Activated CD4-positive, alpha-beta T cell treated with anti-CD3 and anti-CD28 coated beads for 36 hours (primary cell): ENCODE measurements around the gene SOAT1. TPM values are rescaled to one million over a fixed set of nuclear protein-coding genes. Genes with fewer than 3 reads are reported as not detected.
"Not testable (repeated sequence)": the region's sequence is repeated elsewhere in the genome, so short reads cannot be mapped to it uniquely, and the experiment has no call there.

Experiments used
- ATAC-seq: fragments of 200-7000 bp; cut with Tn5 transposase; one replicate; pipeline ENCODE4 v1.10.0; 2021; ENCODE audit warnings: mild to moderate bottlenecking, moderate library complexity
- CTCF ChIA-PET: fragments of 350-600 bp; sonication (Branson Sonifier 250); formaldehyde crosslinking; loops from one replicate; lab custom pipeline; 2021; ENCODE audit warnings: antibody characterized with exemption; lab: Charles Lee
- POLR2A ChIA-PET: fragments of 350-600 bp; sonication (Branson Sonifier 250); formaldehyde crosslinking; loops from one replicate; lab custom pipeline; 2021; ENCODE audit warnings: antibody characterized with exemption, inconsistent platforms; lab: Charles Lee
- DNase-seq: peaks from one replicate; pipeline ENCODE4 v3.0.0-alpha.2; 2020
- H3K27ac Mint-ChIP-seq: one replicate; pipeline ENCODE4 v1.8.0; 2021; ENCODE audit warnings: mixed read lengths
- H3K27me3 Mint-ChIP-seq: one replicate; pipeline ENCODE4 v1.8.0; 2021; ENCODE audit warnings: mixed read lengths
- H3K36me3 Mint-ChIP-seq: one replicate; pipeline ENCODE4 v1.8.0; 2021; ENCODE audit warnings: low read depth, mixed read lengths
- H3K4me1 Mint-ChIP-seq: one replicate; pipeline ENCODE4 v1.8.0; 2021; ENCODE audit warnings: mixed read lengths
- H3K4me3 Mint-ChIP-seq: one replicate; pipeline ENCODE4 v1.8.0; 2021; ENCODE audit warnings: mild to moderate bottlenecking, moderate library complexity, mixed read lengths
- H3K9me3 Mint-ChIP-seq: one replicate; pipeline ENCODE4 v1.8.0; 2021; ENCODE audit warnings: low read depth, mixed read lengths
- intact Hi-C, 2 experiments: fragments of 100-400 bp; cut with DNase I in 1 of 2; cut with micrococcal nuclease in 1 of 2; formaldehyde crosslinking; loops; one replicate each; pipeline versions ENCODE4 v1.14.2 to v1.15.1; 2022 to 2024; cut with DNase I, micrococcal nuclease
- total RNA-seq, 2 experiments: library from RNA; stranded (reverse); gene quantifications; one replicate each; pipeline ENCODE4 v1.2.3, GENCODE V29; 2021

SOAT1 gene
- total RNA-seq, 2 experiments from 2014 or later = 49.8 to 52.0 TPM

GRCh38 chr1:179393721-179394120 lies 100.1 kb downstream of the SOAT1 start:
- ATAC-seq (no peak), DNase-seq (no peak)
- CTCF ChIA-PET = no interaction called here
- POLR2A ChIA-PET = no interaction called here
- H3K27me3 Mint-ChIP-seq = peaks cover 13% of the 10 kb centered on the region
- no peaks in the 10 kb centered on the region for H3K4me1 Mint-ChIP-seq
- no peak overlapping the region for H3K27ac Mint-ChIP-seq
- intact Hi-C loops = no loop called here
- peaks cover 19% of the 10 kb centered on the region for H3K36me3 Mint-ChIP-seq
- H3K4me3 Mint-ChIP-seq = no peak overlapping the region
- H3K9me3 Mint-ChIP-seq = peaks cover 19% of the 10 kb centered on the region

DNA sequence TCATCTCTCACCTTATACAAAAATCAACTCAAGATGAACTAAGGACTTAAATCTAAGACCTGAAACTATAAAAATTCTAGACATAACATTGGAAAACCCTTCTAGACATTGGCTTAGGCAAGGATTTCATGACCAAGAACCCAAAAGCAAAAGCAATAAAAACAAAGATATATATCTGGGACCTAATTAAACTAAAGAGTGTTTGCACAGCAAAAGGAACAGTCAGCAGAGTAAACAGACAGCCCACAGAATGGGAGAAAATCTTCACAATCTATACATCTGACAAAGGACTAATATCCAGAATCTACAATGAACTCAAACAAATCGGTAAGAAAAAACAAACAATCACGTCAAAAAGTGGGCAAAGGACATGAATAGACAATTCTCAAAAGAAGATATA lies 105.8 kb downstream of the SOAT1 start:
- H3K27me3 Mint-ChIP-seq, H3K36me3 Mint-ChIP-seq, H3K4me3 Mint-ChIP-seq, H3K9me3 Mint-ChIP-seq, DNase-seq, ATAC-seq, intact Hi-C loops, H3K27ac Mint-ChIP-seq, H3K4me1 Mint-ChIP-seq, POLR2A ChIA-PET, CTCF ChIA-PET: not testable (repeated sequence)

Other genes with a start within 250 kb of the SOAT1 start
- gene TOR3A, start 211.7 kb upstream of the SOAT1 start, total RNA-seq = 10 to 100 TPM; 29.4 TPM
- gene ABL2, start 64.1 kb upstream of the SOAT1 start, total RNA-seq = 1 to 10 TPM; 6.6 to 8.4 TPM
- gene AXDND1, start 72.2 kb downstream of the SOAT1 start, total RNA-seq = under 1 TPM; 0.37 to 0.47 TPM